Natural killer cell (primary cell): Measurements from ENCODE around the gene FXYD6. TPM values are rescaled to one million over a fixed set of nuclear protein-coding genes. Genes with fewer than 3 reads are reported as not detected.

Experiments used
- ATAC-seq, 3 donors: fragments of 150-1000 bp in 2 of 3; fragments of 200-7000 bp in 1 of 3; cut with Tn5 transposase; 1 replicate in 1 of 3; 2 replicates in 2 of 3; pipeline ENCODE4 v1.10.0; 2021; ENCODE audit warnings: mild to moderate bottlenecking in 2 of 3, moderate library complexity in 2 of 3
- DNase-seq, 2 donors: peaks; one replicate each; pipeline versions ENCODE4 v3.0.0 to v3.0.0-alpha.2; 2013 to 2021; ENCODE audit warnings: mixed read lengths in 1 of 2
- H3K27ac ChIP-seq: one replicate; pipeline ENCODE4 v1.5.1; 2013; ENCODE audit warnings: mild to moderate bottlenecking, low read length
- H3K27me3 ChIP-seq: one replicate; pipeline ENCODE4 v1.6.1; 2013; ENCODE audit warnings: low read length; ENCODE audit not compliant: control insufficient read depth, insufficient read depth
- H3K36me3 ChIP-seq: one replicate; pipeline ENCODE4 v1.6.1; 2013; ENCODE audit warnings: low read length; ENCODE audit not compliant: control insufficient read depth, insufficient read depth
- H3K4me1 ChIP-seq: one replicate; pipeline ENCODE4 v1.6.1; 2013; ENCODE audit warnings: low read length; ENCODE audit not compliant: control insufficient read depth, insufficient read depth
- H3K4me3 ChIP-seq: one replicate; pipeline ENCODE4 v1.5.1; 2013; ENCODE audit warnings: low read length
- H3K9me3 ChIP-seq: one replicate; pipeline ENCODE4 v1.6.1; 2013; ENCODE audit warnings: low read length; ENCODE audit not compliant: control insufficient read depth, insufficient read depth
- H3K27ac Mint-ChIP-seq, 2 donors: one replicate each; pipeline ENCODE4 v1.8.0; 2022; ENCODE audit warnings: mild to moderate bottlenecking in 2 of 2, mixed read lengths in 2 of 2, moderate library complexity in 1 of 2
- H3K27me3 Mint-ChIP-seq, 2 donors: one replicate each; pipeline ENCODE4 v1.8.0; 2022; ENCODE audit warnings: low read depth in 2 of 2, mixed read lengths in 2 of 2
- H3K36me3 Mint-ChIP-seq: one replicate; pipeline ENCODE4 v1.8.0; 2022; ENCODE audit warnings: mixed read lengths
- H3K4me1 Mint-ChIP-seq, 2 donors: one replicate each; pipeline ENCODE4 v1.8.0; 2022; ENCODE audit warnings: mixed read lengths in 2 of 2
- H3K4me3 Mint-ChIP-seq: one replicate; pipeline ENCODE4 v1.8.0; 2022; ENCODE audit warnings: mild to moderate bottlenecking, moderate library complexity, mixed read lengths
- H3K9me3 Mint-ChIP-seq, 2 donors: one replicate each; pipeline ENCODE4 v1.8.0; 2022; ENCODE audit warnings: mixed read lengths in 2 of 2
- WGBS: methylation state at CpG from one replicate; pipeline ENCODE4 v1.1.7; 2013; ENCODE audit warnings: missing lambda C conversion rate; ENCODE audit not compliant: insufficient coverage; 5-methylcytosine and 5-hydroxymethylcytosine counted together
- intact Hi-C: fragments of 100-400 bp; cut with micrococcal nuclease; formaldehyde crosslinking; loops from one replicate; pipeline ENCODE4 v1.14.2; 2022
- total RNA-seq, 4 donors: library from RNA; stranded (reverse); fragments of 120-200 nt in 1 of 4; gene quantifications; one replicate each; pipeline versions ENCODE4 v1.2.3 to v1.2.4, GENCODE V29; 2013 to 2022
- TF ChIP-seq, protein P1 (sequence below): fragments of 200-600 bp; IDR thresholded peaks from one replicate; pipeline ENCODE4 v1.8.0; 2022; ENCODE audit warnings: antibody characterized with exemption

FXYD6 gene
- total RNA-seq, 3 donors from 2014 or later (not counting 1 experiment from before 2014, with no cell fraction given): 0.20 to 0.90 TPM; not detected in 1

- no peaks in the 10 kb centered on the region for H3K36me3 Mint-ChIP-seq
- peaks cover 53 to 73% of the 10 kb centered on the region in 2 donors for H3K27me3 Mint-ChIP-seq
- H3K27ac Mint-ChIP-seq: no peak overlapping the region
- H3K4me1 Mint-ChIP-seq: peaks cover 0 to 5% of the 10 kb centered on the region in 2 donors
- no peaks in the 10 kb centered on the region for H3K36me3 ChIP-seq
- peaks cover 19% of the 10 kb centered on the region for H3K4me1 ChIP-seq
- ATAC-seq: no peak
- no peak for DNase-seq
- 47% methylated on average over 26 of the region's 29 CpGs for WGBS
- no peaks in the 10 kb centered on the region for H3K9me3 Mint-ChIP-seq
- no peak overlapping the region for H3K27ac ChIP-seq
- TF ChIP-seq, protein P1, sequence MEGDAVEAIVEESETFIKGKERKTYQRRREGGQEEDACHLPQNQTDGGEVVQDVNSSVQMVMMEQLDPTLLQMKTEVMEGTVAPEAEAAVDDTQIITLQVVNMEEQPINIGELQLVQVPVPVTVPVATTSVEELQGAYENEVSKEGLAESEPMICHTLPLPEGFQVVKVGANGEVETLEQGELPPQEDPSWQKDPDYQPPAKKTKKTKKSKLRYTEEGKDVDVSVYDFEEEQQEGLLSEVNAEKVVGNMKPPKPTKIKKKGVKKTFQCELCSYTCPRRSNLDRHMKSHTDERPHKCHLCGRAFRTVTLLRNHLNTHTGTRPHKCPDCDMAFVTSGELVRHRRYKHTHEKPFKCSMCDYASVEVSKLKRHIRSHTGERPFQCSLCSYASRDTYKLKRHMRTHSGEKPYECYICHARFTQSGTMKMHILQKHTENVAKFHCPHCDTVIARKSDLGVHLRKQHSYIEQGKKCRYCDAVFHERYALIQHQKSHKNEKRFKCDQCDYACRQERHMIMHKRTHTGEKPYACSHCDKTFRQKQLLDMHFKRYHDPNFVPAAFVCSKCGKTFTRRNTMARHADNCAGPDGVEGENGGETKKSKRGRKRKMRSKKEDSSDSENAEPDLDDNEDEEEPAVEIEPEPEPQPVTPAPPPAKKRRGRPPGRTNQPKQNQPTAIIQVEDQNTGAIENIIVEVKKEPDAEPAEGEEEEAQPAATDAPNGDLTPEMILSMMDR: no peak
- H3K4me3 Mint-ChIP-seq: no peak overlapping the region
- intact Hi-C loops: no loop called here
- no peaks in the 10 kb centered on the region for H3K9me3 ChIP-seq
- no peak overlapping the region for H3K4me3 ChIP-seq
- H3K27me3 ChIP-seq: peaks cover 27% of the 10 kb centered on the region
Measured at GRCh38 chr11:117794772-117795629, 81.5 kb downstream of the FXYD6 start.

DNA sequence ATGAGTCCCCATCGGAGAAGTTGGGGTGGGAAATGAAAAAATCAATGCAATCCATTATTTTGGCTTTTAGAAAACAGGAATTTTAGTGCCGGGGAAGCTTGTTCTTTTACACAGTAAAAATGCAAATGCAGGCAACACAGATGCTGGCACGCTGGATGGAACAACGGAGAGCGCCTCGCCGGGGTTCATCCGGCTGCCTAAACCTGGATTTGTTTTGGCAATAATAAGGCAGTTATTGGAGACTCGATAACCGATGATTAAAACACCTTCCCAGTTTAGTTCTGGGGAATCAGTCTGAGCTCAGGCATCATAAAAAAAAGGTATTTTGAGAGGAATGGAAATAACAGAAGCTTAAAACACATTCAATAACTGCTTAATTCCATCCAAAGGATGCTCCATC lies 82.3 kb downstream of the FXYD6 start:
- intact Hi-C loops: no loop called here
- H3K27ac ChIP-seq: no peak overlapping the region
- H3K36me3 ChIP-seq: no peaks in the 10 kb centered on the region
- WGBS: 93% methylated on average over 10 of the region's 10 CpGs
- TF ChIP-seq, protein P1: no peak
- H3K4me1 Mint-ChIP-seq: peaks cover 0 to 5% of the 10 kb centered on the region in 2 donors
- H3K27me3 Mint-ChIP-seq: peaks cover 48 to 69% of the 10 kb centered on the region in 2 donors
- no peaks in the 10 kb centered on the region for H3K9me3 ChIP-seq
- no peak for DNase-seq
- no peak overlapping the region for H3K4me3 ChIP-seq
- no peaks in the 10 kb centered on the region for H3K36me3 Mint-ChIP-seq
- H3K27me3 ChIP-seq: peaks cover 27% of the 10 kb centered on the region
- H3K4me3 Mint-ChIP-seq: no peak overlapping the region
- H3K27ac Mint-ChIP-seq: no peak overlapping the region
- peaks cover 19% of the 10 kb centered on the region for H3K4me1 ChIP-seq
- no peak for ATAC-seq
- no peaks in the 10 kb centered on the region for H3K9me3 Mint-ChIP-seq

DNA sequence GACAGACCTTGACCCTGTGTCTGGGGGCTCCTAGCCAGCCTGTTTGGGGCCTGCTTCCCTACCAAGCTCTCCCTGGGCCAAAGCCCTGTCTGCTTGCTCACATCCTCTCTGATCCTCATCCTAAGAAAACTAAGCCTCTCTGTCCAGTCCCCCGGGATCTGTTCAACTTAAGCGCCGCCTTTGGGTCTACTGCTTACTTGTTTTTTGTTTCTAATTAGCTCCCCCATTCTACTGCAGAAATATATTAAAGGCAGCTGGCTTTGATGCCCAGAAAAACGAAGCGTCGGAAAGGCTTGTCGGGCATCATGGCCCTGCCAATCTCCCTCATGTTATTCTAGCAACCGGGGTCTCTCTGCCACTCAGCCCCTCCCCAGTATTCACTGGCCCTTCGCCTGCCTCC lies 82.9 kb downstream of the FXYD6 start:
- ATAC-seq (no peak), DNase-seq (no peak)
- TF ChIP-seq, protein P1: no peak
- peaks cover 27% of the 10 kb centered on the region for H3K27me3 ChIP-seq
- H3K27me3 Mint-ChIP-seq: peaks cover 42 to 67% of the 10 kb centered on the region in 2 donors
- H3K4me3 Mint-ChIP-seq: no peak overlapping the region
- peaks cover 19% of the 10 kb centered on the region for H3K4me1 ChIP-seq
- 92% methylated on average over 9 of the region's 9 CpGs for WGBS
- no peaks in the 10 kb centered on the region for H3K9me3 Mint-ChIP-seq
- peaks cover 0 to 5% of the 10 kb centered on the region in 2 donors for H3K4me1 Mint-ChIP-seq
- no peak overlapping the region for H3K27ac Mint-ChIP-seq
- H3K4me3 ChIP-seq: no peak overlapping the region
- intact Hi-C loops: no loop called here
- no peaks in the 10 kb centered on the region for H3K36me3 ChIP-seq
- no peak overlapping the region for H3K27ac ChIP-seq
- H3K9me3 ChIP-seq: no peaks in the 10 kb centered on the region
- no peaks in the 10 kb centered on the region for H3K36me3 Mint-ChIP-seq
